Neural cell (in vitro differentiated cells): ENCODE measurements around the gene CLSTN2. TPM values are rescaled to one million over a fixed set of nuclear protein-coding genes. Genes with fewer than 3 reads are reported as not detected.

ENCODE experiments used
- H2AFZ ChIP-seq: fragments of 200-600, 300-800 bp; sonication (generic), shearing (Covaris generic); 2 replicates; pipeline ENCODE4 v1.6.0; 2014; ENCODE audit warnings: low read depth, mild to moderate bottlenecking, antibody characterized with exemption, low read length, moderate library complexity
- H3F3A ChIP-seq: fragments of 200-600 bp; shearing (Covaris generic); 2 replicates; pipeline ENCODE4 v1.6.1; 2016; ENCODE audit warnings: mild to moderate bottlenecking, moderate library complexity, mixed read lengths, antibody characterized with exemption, low read length; ENCODE audit not compliant: insufficient read depth, poor library complexity, severe bottlenecking
- H3K27ac ChIP-seq: fragments of 200-600, 300-800 bp; sonication (generic), shearing (Covaris generic); 2 replicates; pipeline ENCODE4 v1.5.1; 2014; ENCODE audit warnings: mild to moderate bottlenecking, low read length, moderate library complexity
- H3K27me3 ChIP-seq: fragments of 300-800, 200-600 bp; sonication (generic), shearing (Covaris generic); 2 replicates; pipeline ENCODE4 v1.6.0; 2014; ENCODE audit warnings: mild to moderate bottlenecking, low read depth, low read length, moderate library complexity; ENCODE audit not compliant: insufficient read depth
- H3K36me3 ChIP-seq: fragments of 300-800, 200-600 bp; sonication (generic), shearing (Covaris generic); 2 replicates; pipeline ENCODE4 v1.5.1; 2014; ENCODE audit warnings: mild to moderate bottlenecking, antibody characterized with exemption, low read length, moderate library complexity; ENCODE audit not compliant: insufficient read depth
- H3K4me2 ChIP-seq: fragments of 300-800, 200-600 bp; sonication (generic), shearing (Covaris generic); 2 replicates; pipeline ENCODE4 v1.6.0; 2014; ENCODE audit warnings: mild to moderate bottlenecking, low read length
- H3K4me3 ChIP-seq: fragments of 300-800, 200-600 bp; sonication (generic), shearing (Covaris generic); 2 replicates; pipeline ENCODE4 v1.5.1; 2014; ENCODE audit warnings: mild to moderate bottlenecking, low read length, moderate library complexity
- H3K79me2 ChIP-seq: fragments of 200-600 bp; shearing (Covaris generic); replicated peaks from 2 replicates; pipeline ENCODE4 v1.6.0; 2014; ENCODE audit warnings: mild to moderate bottlenecking, low read length, moderate library complexity; ENCODE audit not compliant: insufficient read depth
- H3K9ac ChIP-seq: fragments of 300-800, 200-600 bp; sonication (generic), shearing (Covaris generic); 2 replicates; pipeline ENCODE4 v1.6.1; 2016; ENCODE audit warnings: mild to moderate bottlenecking, low read length, mixed read lengths
- H3K9me2 ChIP-seq: fragments of 200-600 bp; shearing (Covaris generic); 2 replicates; pipeline ENCODE4 v1.6.1; 2016; ENCODE audit warnings: mild to moderate bottlenecking, low read length, mixed read lengths; ENCODE audit not compliant: insufficient read depth
- H3K9me3 ChIP-seq: fragments of 200-600, 300-800 bp; sonication (generic), shearing (Covaris generic); 2 replicates; pipeline ENCODE4 v1.6.1; 2016; ENCODE audit warnings: mild to moderate bottlenecking, mixed run types, low read length, moderate library complexity, mixed read lengths
- H4K20me1 ChIP-seq: fragments of 200-600 bp; shearing (Covaris generic); 2 replicates; pipeline ENCODE4 v1.6.1; 2016; ENCODE audit warnings: mild to moderate bottlenecking, mixed run types; ENCODE audit not compliant: insufficient read depth
- CTCF ChIP-seq: fragments of 450-650 bp; IDR thresholded peaks from 2 replicates; pipeline ENCODE4 v1.5.1; 2014; ENCODE audit warnings: antibody characterized with exemption, mild to moderate bottlenecking, moderate library complexity; ENCODE audit not compliant: poor library complexity, severe bottlenecking
- EP300 ChIP-seq: fragments of 450-650 bp; conservative IDR thresholded peaks from 2 replicates; pipeline ENCODE4 v1.6.1; 2014; ENCODE audit warnings: antibody characterized with exemption, mild to moderate bottlenecking, moderate library complexity; ENCODE audit not compliant: poor library complexity, severe bottlenecking
- EZH2 ChIP-seq: fragments of 200-600, 300-800 bp; shearing (Covaris generic), sonication (generic); IDR thresholded peaks from 2 replicates; pipeline ENCODE4 v1.6.1; 2014; ENCODE audit warnings: antibody characterized with exemption, low read length, borderline replicate concordance, mild to moderate bottlenecking; ENCODE audit not compliant: insufficient read depth, poor library complexity, severe bottlenecking
- MXI1 ChIP-seq: fragments of 450-650 bp; conservative IDR thresholded peaks from 2 replicates; pipeline ENCODE4 v1.6.1; 2014; ENCODE audit warnings: antibody characterized with exemption, mild to moderate bottlenecking; ENCODE audit not compliant: poor library complexity, severe bottlenecking
- POLR2AphosphoS5 ChIP-seq: IDR thresholded peaks from 2 replicates; pipeline ENCODE4 v1.6.1; 2012
- RAD21 ChIP-seq: fragments of 450-650 bp; conservative IDR thresholded peaks from 2 replicates; pipeline ENCODE4 v1.6.1; 2014; ENCODE audit warnings: antibody characterized with exemption, mild to moderate bottlenecking, moderate library complexity
- REST ChIP-seq: IDR thresholded peaks from 2 replicates; pipeline ENCODE4 v1.6.1; 2012; ENCODE audit warnings: borderline replicate concordance
- SMC3 ChIP-seq: fragments of 450-650 bp; conservative IDR thresholded peaks from 2 replicates; pipeline ENCODE4 v1.6.1; 2014; ENCODE audit warnings: antibody characterized with exemption, mild to moderate bottlenecking, moderate library complexity; ENCODE audit not compliant: poor library complexity
- TAF1 ChIP-seq: IDR thresholded peaks from 2 replicates; pipeline ENCODE4 v1.6.1; 2012; ENCODE audit warnings: low read depth
- polyA plus RNA-seq: library from polyadenylated mRNA; depleted of rRNA; stranded (reverse); fragments of >200 nt; gene quantifications from 2 replicates; pipeline ENCODE4 v1.2.3, GENCODE V29; 2014

Gene CLSTN2
- polyA plus RNA-seq, 1 donor from 2014 or later, result 10.7 TPM

GRCh38 chr3:140170612-140171011, 235.6 kb downstream of the CLSTN2 start:
- H3K9me3 ChIP-seq, result no peaks in the 10 kb centered on the region
- H3K9me2 ChIP-seq, result no peaks in the 10 kb centered on the region
- H3K4me2 ChIP-seq, result no peak overlapping the region
- H3K79me2 ChIP-seq, result no peaks in the 10 kb centered on the region
- no peaks in the 10 kb centered on the region for H3K27me3 ChIP-seq
- no peak for TF ChIP-seq MXI1
- no peak for TF ChIP-seq REST
- TF ChIP-seq TAF1, result no peak
- no peak for TF ChIP-seq RAD21
- no peak for TF ChIP-seq EZH2
- no peak for TF ChIP-seq POLR2AphosphoS5
- TF ChIP-seq CTCF, result no peak
- TF ChIP-seq SMC3, result no peak
- TF ChIP-seq EP300, result no peak
- no peak overlapping the region for H3K27ac ChIP-seq
- H2AFZ ChIP-seq, result no peak overlapping the region
- H3K36me3 ChIP-seq, result no peaks in the 10 kb centered on the region
- H3K4me3 ChIP-seq, result no peak overlapping the region
- H3F3A ChIP-seq, result no peaks in the 10 kb centered on the region
- no peaks in the 10 kb centered on the region for H4K20me1 ChIP-seq
- no peak overlapping the region for H3K9ac ChIP-seq

GRCh38 chr3:140176526-140176925, 241.5 kb downstream of the CLSTN2 start:
- H3K9me3 ChIP-seq, result no peaks in the 10 kb centered on the region
- H3K9ac ChIP-seq, result no peak overlapping the region
- H3K79me2 ChIP-seq, result no peaks in the 10 kb centered on the region
- H3K27me3 ChIP-seq, result no peaks in the 10 kb centered on the region
- H4K20me1 ChIP-seq, result no peaks in the 10 kb centered on the region
- H2AFZ ChIP-seq, result no peak overlapping the region
- H3K9me2 ChIP-seq, result no peaks in the 10 kb centered on the region
- TF ChIP-seq EP300 (no peak), REST (no peak), POLR2AphosphoS5 (no peak), SMC3 (no peak), TAF1 (no peak), RAD21 (no peak), MXI1 (no peak), EZH2 (no peak), CTCF (no peak)
- H3F3A ChIP-seq, result no peaks in the 10 kb centered on the region
- H3K4me2 ChIP-seq, result no peak overlapping the region
- no peak overlapping the region for H3K27ac ChIP-seq
- no peak overlapping the region for H3K4me3 ChIP-seq
- H3K36me3 ChIP-seq, result no peaks in the 10 kb centered on the region
